HFFc6 (cell line): Measurements from ENCODE around the gene LCE3C. TPM values are rescaled to one million over a fixed set of nuclear protein-coding genes. Genes with fewer than 3 reads are reported as not detected.
"Not testable (repeated sequence)": the region's sequence is repeated elsewhere in the genome, so short reads cannot be mapped to it uniquely, and the experiment has no call there.

Experiments used
- DNase-seq: peaks from one replicate; pipeline ENCODE4 v3.0.0-alpha.2; 2018
- H3K27ac Mint-ChIP-seq: 2 replicates; pipeline ENCODE4 v1.8.0; 2020; ENCODE audit warnings: mild to moderate bottlenecking, mixed read lengths
- H3K27me3 Mint-ChIP-seq: 2 replicates; pipeline ENCODE4 v1.8.0; 2021; ENCODE audit warnings: mild to moderate bottlenecking, moderate library complexity, mixed read lengths; ENCODE audit not compliant: insufficient read depth
- H3K36me3 Mint-ChIP-seq: 2 replicates; pipeline ENCODE4 v1.8.0; 2021; ENCODE audit warnings: low read depth, mixed read lengths
- H3K4me1 Mint-ChIP-seq: 2 replicates; pipeline ENCODE4 v1.8.0; 2020; ENCODE audit warnings: low read depth, mixed read lengths
- H3K4me3 Mint-ChIP-seq: 2 replicates; pipeline ENCODE4 v1.8.0; 2020; ENCODE audit warnings: mild to moderate bottlenecking, moderate library complexity, mixed read lengths
- H3K9me3 Mint-ChIP-seq: 2 replicates; pipeline ENCODE4 v1.8.0; 2020; ENCODE audit warnings: mild to moderate bottlenecking, mixed read lengths
- long read RNA-seq: library from polyadenylated mRNA; unstranded; transcript quantifications from one replicate; pipeline ENCODE4 v2.0.0, GENCODE V29; 2019
- total RNA-seq, 6 experiments: library from RNA; stranded (reverse); fragmentation: NEBNext Ultra II Directional; extraction: Animal tissue kit (Norgen Biotek cat#: 25700); gene quantifications; 2 replicates in 1 of 6; 3 replicates in 5 of 6; pipeline ENCODE4 v1.2.3, GENCODE V29; 2021
- TF ChIP-seq, protein P1 (sequence below): fragments of 200-600 bp; sonication (generic); IDR thresholded peaks from 2 replicates; pipeline ENCODE4 v1.5.0; 2021; ENCODE audit warnings: antibody characterized with exemption, mild to moderate bottlenecking

LCE3C gene, protein sequence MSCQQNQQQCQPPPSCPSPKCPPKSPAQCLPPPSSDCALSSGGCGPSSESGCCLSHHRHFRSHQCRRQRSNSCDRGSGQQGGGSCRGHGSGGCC
- not detected for total RNA-seq
- long read RNA-seq, result 0 reads

DNA sequence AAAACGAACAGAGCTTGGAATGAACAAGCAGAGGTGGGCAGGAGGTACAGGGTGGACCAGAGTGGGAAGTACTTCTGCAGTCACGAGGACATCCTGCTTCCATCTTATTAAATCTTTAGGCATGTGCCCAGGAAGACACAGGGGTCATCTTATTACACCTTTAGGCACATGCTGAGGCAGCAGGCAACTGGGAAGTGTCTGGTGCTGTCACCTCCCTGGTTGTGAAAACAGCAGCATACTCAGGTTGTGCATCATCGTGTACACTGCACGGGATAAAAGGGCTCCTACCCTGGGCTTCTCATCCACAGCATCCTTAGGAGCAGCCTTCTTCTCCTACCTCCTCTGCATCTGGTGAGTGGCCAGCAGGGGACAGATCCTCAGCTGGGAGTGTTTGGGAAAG, at the start of gene LCE3C:
Gene LCE3C, plus strand, starts transcription at position 301 of the 400 bp plus-strand sequence. CDS start 498 bp downstream, outside the sequence.
- no peaks in the 10 kb centered on the region; the same call in 1 of the 2 replicates for H3K9me3 Mint-ChIP-seq
- H3K4me1 Mint-ChIP-seq, result no peaks in the 10 kb centered on the region
- no peak within 1 kb of the TSS for H3K27ac Mint-ChIP-seq
- no peaks in the 10 kb centered on the region; the same call in 1 of the 2 replicates for H3K27me3 Mint-ChIP-seq
- DNase-seq, result no peak
- TF ChIP-seq, protein P1, sequence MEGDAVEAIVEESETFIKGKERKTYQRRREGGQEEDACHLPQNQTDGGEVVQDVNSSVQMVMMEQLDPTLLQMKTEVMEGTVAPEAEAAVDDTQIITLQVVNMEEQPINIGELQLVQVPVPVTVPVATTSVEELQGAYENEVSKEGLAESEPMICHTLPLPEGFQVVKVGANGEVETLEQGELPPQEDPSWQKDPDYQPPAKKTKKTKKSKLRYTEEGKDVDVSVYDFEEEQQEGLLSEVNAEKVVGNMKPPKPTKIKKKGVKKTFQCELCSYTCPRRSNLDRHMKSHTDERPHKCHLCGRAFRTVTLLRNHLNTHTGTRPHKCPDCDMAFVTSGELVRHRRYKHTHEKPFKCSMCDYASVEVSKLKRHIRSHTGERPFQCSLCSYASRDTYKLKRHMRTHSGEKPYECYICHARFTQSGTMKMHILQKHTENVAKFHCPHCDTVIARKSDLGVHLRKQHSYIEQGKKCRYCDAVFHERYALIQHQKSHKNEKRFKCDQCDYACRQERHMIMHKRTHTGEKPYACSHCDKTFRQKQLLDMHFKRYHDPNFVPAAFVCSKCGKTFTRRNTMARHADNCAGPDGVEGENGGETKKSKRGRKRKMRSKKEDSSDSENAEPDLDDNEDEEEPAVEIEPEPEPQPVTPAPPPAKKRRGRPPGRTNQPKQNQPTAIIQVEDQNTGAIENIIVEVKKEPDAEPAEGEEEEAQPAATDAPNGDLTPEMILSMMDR, result no peak
- no peaks in the 10 kb centered on the region for H3K36me3 Mint-ChIP-seq
- no peak within 1 kb of the TSS for H3K4me3 Mint-ChIP-seq

GRCh38 chr1:152565115-152565514, 34.9 kb upstream of the LCE3C start:
- no peak for DNase-seq
- Mint-ChIP-seq H3K36me3 (no peaks in the 10 kb centered on the region), H3K4me1 (no peaks in the 10 kb centered on the region), H3K9me3 (peaks cover 48% of the 10 kb centered on the region), H3K27ac (no peak overlapping the region), H3K4me3 (no peak overlapping the region), H3K27me3 (peaks cover 3% of the 10 kb centered on the region)
- TF ChIP-seq, protein P1, result no peak

- peaks cover 3% of the 10 kb centered on the region for H3K27me3 Mint-ChIP-seq
- TF ChIP-seq, protein P1, result no peak
- no peak overlapping the region for H3K4me3 Mint-ChIP-seq
- H3K9me3 Mint-ChIP-seq, result peaks cover 49% of the 10 kb centered on the region
- no peaks in the 10 kb centered on the region for H3K36me3 Mint-ChIP-seq
- H3K4me1 Mint-ChIP-seq, result no peaks in the 10 kb centered on the region
- no peak overlapping the region for H3K27ac Mint-ChIP-seq
- DNase-seq, result no peak
These were observed 34.4 kb upstream of the LCE3C start for GRCh38 chr1:152565535-152566215.

DNA sequence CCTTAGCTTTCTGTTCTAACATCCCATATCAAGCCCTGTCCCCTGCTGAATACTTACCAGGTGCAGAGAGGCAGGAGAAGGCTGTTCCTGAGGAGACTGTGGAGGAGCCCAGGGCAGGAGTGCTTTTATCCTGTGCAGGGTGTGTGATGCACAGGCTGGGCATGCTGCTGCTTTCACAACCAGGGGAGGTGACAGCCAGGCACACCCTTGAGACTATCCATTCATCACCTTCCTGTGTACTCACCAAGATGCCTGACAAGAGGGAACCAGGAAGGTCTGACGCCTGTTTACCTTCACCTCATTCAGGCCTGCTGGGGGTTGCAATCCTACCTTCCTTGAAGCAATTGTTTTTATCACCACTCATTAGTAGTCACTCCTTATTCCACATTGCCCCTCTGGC, 33.4 kb upstream of the LCE3C start, which contains the start of gene LCE3E:
Gene LCE3E, minus strand, starts transcription at position 100 of the 400 bp plus-strand sequence. CDS start 572 bp downstream, outside the sequence.
- H3K36me3 Mint-ChIP-seq, result no peaks in the 10 kb centered on the region
- H3K27me3 Mint-ChIP-seq, result peaks cover 3% of the 10 kb centered on the region
- H3K4me1 Mint-ChIP-seq, result no peaks in the 10 kb centered on the region
- peaks cover 51% of the 10 kb centered on the region for H3K9me3 Mint-ChIP-seq
- H3K4me3 Mint-ChIP-seq, result no peak within 1 kb of the TSS
- no peak within 1 kb of the TSS for H3K27ac Mint-ChIP-seq
- TF ChIP-seq, protein P1, result no peak
- DNase-seq, result no peak

GRCh38 chr1:152577168-152577567, 22.9 kb upstream of the LCE3C start:
- no peak for DNase-seq
- Mint-ChIP-seq H3K4me1 (no peaks in the 10 kb centered on the region), H3K36me3 (no peaks in the 10 kb centered on the region), H3K4me3 (no peak overlapping the region), H3K27me3 (no peaks in the 10 kb centered on the region), H3K9me3 (peaks cover 5% of the 10 kb centered on the region), H3K27ac (no peak overlapping the region)
- TF ChIP-seq, protein P1, result no peak

DNA sequence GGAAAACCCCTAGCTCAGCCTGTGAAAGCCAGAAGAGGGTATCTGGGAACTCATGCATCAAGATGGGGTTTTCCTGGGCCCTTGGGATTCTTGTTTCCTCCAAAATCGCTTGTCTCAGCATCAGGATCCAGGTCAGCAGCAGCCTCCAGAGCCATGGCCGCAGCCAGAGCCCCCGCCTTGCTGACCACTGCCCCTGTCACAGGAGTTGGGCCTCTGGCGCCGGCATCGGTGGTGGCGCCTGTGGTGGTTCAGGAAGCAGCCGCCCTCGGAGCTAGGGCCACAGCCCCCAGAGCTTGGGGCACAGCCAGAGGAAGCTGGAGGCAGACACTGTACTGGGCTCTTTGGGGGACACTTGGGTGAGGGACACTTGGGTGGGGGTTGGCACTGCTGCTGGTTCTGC, 20.5 kb upstream of the LCE3C start:
- H3K27me3 Mint-ChIP-seq, H3K9me3 Mint-ChIP-seq, DNase-seq, H3K36me3 Mint-ChIP-seq, H3K27ac Mint-ChIP-seq, H3K4me3 Mint-ChIP-seq, H3K4me1 Mint-ChIP-seq: not testable (repeated sequence)
